OCI-LY3 (cell line): ENCODE data around the gene POU3F3.

Experiments used
- H2AFZ ChIP-seq: fragments of 200-600, 300-600 bp; shearing (Covaris generic); 2 replicates; pipeline ENCODE4 v1.6.0; 2014; ENCODE audit warnings: antibody characterized with exemption, low read depth, low read length
- H3K27ac ChIP-seq: fragments of 200-600, 300-600 bp; sonication (generic); 2 replicates; pipeline ENCODE4 v1.5.1; 2014; ENCODE audit warnings: mild to moderate bottlenecking, low read length, moderate library complexity, mixed read lengths
- H3K27me3 ChIP-seq: fragments of 200-600, 300-600 bp; sonication (generic); 2 replicates; pipeline ENCODE4 v1.6.1; 2014; ENCODE audit warnings: low read depth, low read length, mixed read lengths
- H3K36me3 ChIP-seq: fragments of 200-600, 300-600 bp; sonication (generic); replicated peaks from 2 replicates; pipeline ENCODE3; 2014; ENCODE audit warnings: low read depth, low read length, mixed read lengths
- H3K4me1 ChIP-seq: fragments of 300-600, 200-600 bp; sonication (generic); 2 replicates; pipeline ENCODE4 v1.6.1; 2014; ENCODE audit warnings: low read length, mixed read lengths
- H3K4me2 ChIP-seq: fragments of 200-600, 300-600 bp; sonication (generic); 2 replicates; pipeline ENCODE4 v1.6.1; 2014; ENCODE audit warnings: low read length, mixed read lengths
- H3K4me3 ChIP-seq: fragments of 300-600, 200-600 bp; sonication (generic); 2 replicates; pipeline ENCODE4 v1.5.1; 2014; ENCODE audit warnings: antibody characterized with exemption, mild to moderate bottlenecking, low read length, moderate library complexity
- H3K79me2 ChIP-seq: fragments of 300-600, 200-600 bp; shearing (Covaris generic); 2 replicates; pipeline ENCODE4 v1.6.1; 2014; ENCODE audit warnings: mild to moderate bottlenecking, low read length, mixed read lengths
- H3K9ac ChIP-seq: fragments of 300-600, 200-600 bp; shearing (Covaris generic); 2 replicates; pipeline ENCODE4 v1.6.0; 2014; ENCODE audit warnings: mild to moderate bottlenecking, low read length, moderate library complexity
- H3K9me3 ChIP-seq: fragments of 200-600, 300-600 bp; shearing (Covaris generic); 2 replicates; pipeline ENCODE4 v1.6.1; 2014; ENCODE audit warnings: low read length, mixed read lengths; ENCODE audit not compliant: insufficient read depth
- H4K20me1 ChIP-seq: fragments of 200-600, 300-600 bp; sonication (generic); 2 replicates; pipeline ENCODE4 v1.6.1; 2016; ENCODE audit warnings: low read length, mixed read lengths; ENCODE audit not compliant: insufficient read depth
- CTCF ChIP-seq: fragments of 200-600, 300-600 bp; sonication (generic); IDR thresholded peaks from 2 replicates; pipeline ENCODE4 v1.5.1; 2014; ENCODE audit warnings: antibody characterized with exemption, low read length, low read depth
- EZH2phosphoT487 ChIP-seq: fragments of 200-600 bp; shearing (Covaris generic); IDR thresholded peaks from 2 replicates; pipeline ENCODE4 v1.6.1; 2018; ENCODE audit warnings: antibody characterized with exemption, mixed run types, low read depth

Gene POU3F3

DNA sequence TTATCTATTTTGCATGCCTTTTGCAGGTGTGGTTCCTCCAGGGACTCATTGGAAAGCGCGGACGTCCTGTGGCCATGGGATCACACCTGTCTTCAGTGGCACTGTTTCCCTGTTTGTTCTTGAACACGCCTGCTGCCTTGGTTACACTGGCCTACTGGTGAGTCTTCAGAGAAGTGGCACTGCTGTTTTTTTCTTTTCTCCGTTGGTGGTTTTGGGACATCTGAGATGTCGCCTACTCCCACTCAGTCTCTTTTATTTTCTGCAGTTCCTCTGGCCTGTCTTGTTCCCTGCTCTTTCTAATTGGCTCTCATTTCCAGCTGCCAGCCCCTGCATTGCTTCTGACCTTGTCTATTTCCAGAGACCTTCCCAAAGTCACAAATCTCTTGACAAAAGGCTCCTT, 35.7 kb upstream of the POU3F3 start:
- no peaks in the 10 kb centered on the region for H3K9me3 ChIP-seq

GRCh38 chr2:104820126-104820525, 33.8 kb upstream of the POU3F3 start:
- Histone ChIP-seq H4K20me1 (no peaks in the 10 kb centered on the region), H3K4me3 (no peak overlapping the region), H3K27ac (no peak overlapping the region), H3K4me2 (no peak overlapping the region), H3K9ac (no peak overlapping the region), H3K27me3 (peaks cover 17% of the 10 kb centered on the region; the same call in 1 of the 2 replicates), H2AFZ (no peak overlapping the region), H3K4me1 (no peaks in the 10 kb centered on the region), H3K9me3 (no peaks in the 10 kb centered on the region), H3K36me3 (no peaks in the 10 kb centered on the region), H3K79me2 (no peaks in the 10 kb centered on the region)
- TF ChIP-seq EZH2phosphoT487, result no peak
- no peak for TF ChIP-seq CTCF

More for the DNA sequence above, 35.7 kb upstream of the POU3F3 start:
- Histone ChIP-seq H3K4me2 (no peak overlapping the region), H3K4me1 (no peaks in the 10 kb centered on the region), H3K27me3 (peaks cover 17% of the 10 kb centered on the region; the same call in 1 of the 2 replicates), H4K20me1 (no peaks in the 10 kb centered on the region), H3K4me3 (no peak overlapping the region), H3K36me3 (no peaks in the 10 kb centered on the region), H3K27ac (no peak overlapping the region), H2AFZ (no peak overlapping the region), H3K9ac (no peak overlapping the region), H3K79me2 (no peaks in the 10 kb centered on the region)
- TF ChIP-seq CTCF (no peak), EZH2phosphoT487 (no peak)

GRCh38 chr2:104825124-104825865, 28.6 kb upstream of the POU3F3 start:
- Histone ChIP-seq H3K4me2 (no peak overlapping the region), H3K4me1 (no peaks in the 10 kb centered on the region), H3K36me3 (no peaks in the 10 kb centered on the region), H3K27me3 (peaks cover 9% of the 10 kb centered on the region; the same call in 1 of the 2 replicates), H3K27ac (no peak overlapping the region), H3K4me3 (no peak overlapping the region), H3K79me2 (no peaks in the 10 kb centered on the region), H2AFZ (no peak overlapping the region), H3K9ac (no peak overlapping the region), H3K9me3 (no peaks in the 10 kb centered on the region), H4K20me1 (no peaks in the 10 kb centered on the region)
- TF ChIP-seq EZH2phosphoT487 (no peak), CTCF (no peak)

DNA sequence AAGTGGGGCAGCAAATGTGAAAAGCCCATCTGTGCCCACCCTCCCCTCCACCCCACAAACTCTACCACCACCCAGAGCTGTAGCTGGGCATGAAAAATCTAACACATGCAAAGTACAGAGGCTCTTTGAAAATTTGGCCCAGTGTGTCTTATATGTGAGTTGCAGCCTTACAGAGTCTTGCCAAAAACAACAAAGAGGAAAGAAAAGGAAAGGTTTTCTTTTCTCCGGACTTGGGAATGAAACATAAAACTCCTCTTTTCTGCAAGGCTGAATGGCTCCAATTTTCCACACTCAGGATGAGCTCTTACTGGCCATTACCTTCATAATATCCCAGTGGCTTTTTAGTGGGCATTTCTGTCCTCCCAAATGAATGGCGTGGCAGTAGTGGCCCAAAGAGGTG, 27.9 kb upstream of the POU3F3 start:
- Histone ChIP-seq H3K9me3 (no peaks in the 10 kb centered on the region), H3K9ac (no peak overlapping the region), H2AFZ (no peak overlapping the region), H3K4me1 (no peaks in the 10 kb centered on the region), H4K20me1 (no peaks in the 10 kb centered on the region), H3K27me3 (peaks cover 5% of the 10 kb centered on the region; the same call in 1 of the 2 replicates), H3K27ac (no peak overlapping the region), H3K4me2 (no peak overlapping the region), H3K4me3 (no peak overlapping the region), H3K36me3 (no peaks in the 10 kb centered on the region), H3K79me2 (no peaks in the 10 kb centered on the region)
- TF ChIP-seq EZH2phosphoT487 (no peak), CTCF (no peak)
